NCI-H2029 (cell line): ENCODE measurements around the gene MVB12B.

ENCODE experiments used
- DNase-seq: peaks from one replicate; lab custom pipeline; 2025; lab: John Stamatoyannopoulos, UW

MVB12B gene

DNA sequence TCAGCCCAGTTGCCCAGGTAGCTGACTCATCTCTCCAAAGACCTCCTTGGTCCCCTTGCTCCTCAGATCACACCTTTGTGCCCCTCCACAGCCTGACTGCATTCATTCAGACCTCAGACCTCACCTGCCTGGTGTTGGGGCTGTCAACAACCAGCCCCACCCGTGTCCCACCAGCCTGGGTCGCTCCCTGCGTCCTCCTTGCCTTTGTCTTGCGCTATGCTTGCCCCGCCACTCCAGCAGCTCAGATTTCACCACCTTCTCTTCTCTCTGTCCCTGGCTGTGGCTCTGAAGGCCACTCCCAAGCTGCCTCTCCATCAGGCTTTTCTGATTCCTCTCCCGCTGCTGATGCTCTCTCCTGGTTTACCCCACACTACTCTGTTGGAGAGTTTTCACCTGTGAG is 103.5 kb downstream of the MVB12B start:
- no peak for DNase-seq

DNA sequence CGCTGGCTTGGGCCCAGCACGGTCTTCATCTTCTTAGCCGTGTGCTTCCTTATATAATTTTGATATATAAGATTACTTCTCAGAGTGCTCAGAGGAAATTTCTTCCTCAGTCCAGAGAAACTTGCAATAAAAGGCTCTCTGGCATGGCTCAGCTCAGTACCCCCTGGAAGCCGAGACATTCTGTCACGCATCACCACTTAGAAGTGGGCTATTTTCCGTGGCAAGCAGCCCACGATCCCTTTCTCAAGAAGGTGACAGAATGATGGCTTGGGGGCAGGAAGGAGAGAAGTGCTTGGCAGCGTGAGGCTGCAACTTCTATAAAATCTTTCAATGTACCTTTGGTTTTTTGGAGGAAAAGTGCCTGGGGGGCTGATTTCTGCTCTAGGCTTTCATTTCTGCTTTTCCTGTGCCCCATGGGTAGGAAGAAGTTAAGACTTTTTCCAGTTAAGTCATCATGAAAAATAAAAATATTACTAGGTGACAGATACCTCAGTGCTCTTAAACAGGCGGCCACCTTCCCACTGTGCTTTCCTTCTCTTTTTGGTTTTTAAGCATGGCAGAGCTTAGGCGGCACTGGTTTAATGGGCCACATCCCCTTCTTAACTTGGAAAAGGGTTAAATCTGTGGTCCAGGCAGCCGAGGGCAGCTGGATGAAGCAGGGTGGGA is 104.6 kb downstream of the MVB12B start:
- DNase-seq = no peak

DNA sequence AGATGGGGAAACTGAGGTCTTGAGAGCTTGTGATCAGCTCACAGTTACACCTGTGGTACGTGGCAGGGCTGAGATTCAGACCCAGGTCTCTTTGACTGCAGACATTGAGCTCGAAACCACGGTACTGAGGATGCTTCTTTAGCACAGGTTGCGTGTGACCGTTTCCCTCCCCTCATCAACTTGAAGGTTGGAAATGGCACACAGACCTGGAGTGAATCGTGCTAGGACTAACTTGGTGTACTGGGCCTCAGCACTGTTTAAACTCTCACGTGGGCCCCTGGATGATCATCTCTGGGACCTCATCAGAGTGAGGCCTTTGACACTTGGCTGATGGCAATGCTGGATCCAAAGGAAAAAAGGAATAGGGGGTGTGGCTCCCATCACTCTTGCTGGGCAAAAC is 106.0 kb downstream of the MVB12B start:
- DNase-seq = no peak

DNA sequence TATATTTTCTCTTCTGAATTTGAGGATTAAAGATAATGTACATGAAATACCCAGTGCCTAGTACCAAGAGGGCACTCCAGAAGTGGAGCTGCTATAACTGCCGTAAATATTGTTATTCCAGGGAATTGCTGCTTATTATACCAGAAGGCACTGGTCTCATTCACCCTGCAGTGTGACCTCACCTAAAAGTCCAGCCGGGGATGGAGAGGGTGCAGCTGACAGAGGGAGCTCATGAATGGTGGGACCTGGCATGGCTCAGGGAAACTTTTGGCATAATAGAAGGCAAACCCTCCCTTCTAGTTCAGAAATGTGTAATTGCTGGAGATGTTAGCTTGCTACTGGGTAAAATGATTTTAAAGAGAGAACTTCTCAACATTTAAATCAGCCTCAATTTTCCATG is 108.5 kb downstream of the MVB12B start:
- no peak for DNase-seq

DNA sequence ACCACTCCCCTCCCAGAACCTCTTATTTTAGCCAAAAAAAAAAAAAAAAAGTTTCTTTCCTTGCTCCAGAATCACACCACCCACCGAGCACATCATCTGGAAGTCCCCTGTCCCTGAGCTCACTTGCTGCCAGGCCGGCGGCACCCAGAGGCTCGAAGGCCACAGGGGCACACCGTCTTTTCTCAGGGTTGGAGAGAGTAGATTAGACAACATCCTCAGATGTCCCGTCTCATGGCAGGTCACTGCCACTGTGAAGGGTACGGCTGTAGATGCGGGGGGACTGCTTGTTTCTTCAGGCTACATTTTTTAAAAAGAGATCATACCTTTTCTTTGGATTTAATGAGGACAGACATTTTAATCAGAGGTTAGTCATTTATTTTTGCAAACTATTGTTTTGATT is 109.0 kb downstream of the MVB12B start:
- DNase-seq = no peak

DNA sequence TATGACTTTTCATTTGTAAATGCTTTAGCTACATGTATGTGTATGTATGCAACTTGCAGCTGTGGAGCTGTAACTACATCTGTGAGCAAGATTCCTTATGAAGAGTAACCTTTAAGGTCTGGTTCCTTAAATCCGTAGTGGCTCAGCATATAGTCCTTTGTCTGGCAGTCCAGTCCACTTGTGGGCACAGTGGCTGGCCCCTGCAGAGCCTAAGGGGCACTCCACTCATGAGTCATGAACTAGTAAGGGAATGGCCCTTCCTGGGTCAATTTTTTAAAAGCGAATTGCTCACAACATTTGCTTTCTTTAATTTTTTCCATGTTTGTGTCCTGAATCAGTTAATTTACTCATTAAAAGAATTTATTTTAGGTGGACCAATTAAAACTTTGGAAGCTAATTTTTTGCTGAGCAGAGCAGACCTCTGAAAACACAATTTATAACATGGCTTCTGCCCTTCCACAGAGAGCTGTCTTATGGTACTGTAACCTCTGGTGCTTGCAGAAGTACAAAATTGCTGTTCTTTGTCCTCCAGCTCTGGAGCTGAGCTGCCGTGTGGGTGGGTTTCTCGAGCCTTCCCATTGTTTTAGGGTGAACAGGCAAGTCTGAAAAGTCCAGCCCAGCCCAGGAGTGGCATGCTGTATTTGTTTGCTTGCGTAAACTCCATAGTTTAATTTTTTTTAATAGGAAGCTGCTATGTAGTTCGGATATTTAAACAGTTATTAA is 110.1 kb downstream of the MVB12B start:
- DNase-seq = no peak

DNA sequence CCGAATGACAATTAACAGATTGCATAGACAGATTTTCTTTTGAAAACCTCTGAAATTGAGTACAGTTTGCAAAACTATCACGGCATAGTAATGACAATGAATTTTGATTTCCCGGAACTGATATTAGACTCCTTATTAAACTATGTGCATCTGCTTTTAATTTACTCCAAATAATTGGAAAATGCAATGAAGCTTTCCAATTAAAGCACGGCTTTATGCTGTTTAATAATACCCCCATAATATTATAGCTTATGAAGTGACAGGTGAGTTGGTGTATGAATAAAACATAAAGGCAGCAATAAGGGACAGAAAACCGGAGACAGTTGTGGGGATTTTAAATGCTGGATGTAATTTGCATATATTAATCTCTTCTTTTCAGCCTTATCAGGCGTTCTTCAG is 110.6 kb downstream of the MVB12B start:
- DNase-seq = no peak

DNA sequence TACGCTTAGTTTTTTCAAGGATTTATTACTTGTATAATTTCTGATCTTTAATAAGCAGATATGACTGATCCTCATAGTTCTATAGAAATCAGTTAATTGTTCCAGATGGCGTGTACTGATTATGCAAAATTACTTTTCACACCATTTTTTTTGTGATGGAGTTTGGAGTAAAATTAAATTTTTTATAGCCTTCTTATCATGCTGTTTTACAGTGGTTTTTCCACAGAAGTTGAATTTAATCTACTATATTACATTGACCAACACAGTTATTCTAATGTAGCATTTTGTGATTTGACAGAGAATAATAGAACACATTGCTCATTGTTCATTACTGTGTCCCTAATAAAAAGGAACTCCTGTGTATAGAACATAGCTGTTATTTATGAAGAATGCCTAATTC is 111.1 kb downstream of the MVB12B start:
- DNase-seq = no peak

DNA sequence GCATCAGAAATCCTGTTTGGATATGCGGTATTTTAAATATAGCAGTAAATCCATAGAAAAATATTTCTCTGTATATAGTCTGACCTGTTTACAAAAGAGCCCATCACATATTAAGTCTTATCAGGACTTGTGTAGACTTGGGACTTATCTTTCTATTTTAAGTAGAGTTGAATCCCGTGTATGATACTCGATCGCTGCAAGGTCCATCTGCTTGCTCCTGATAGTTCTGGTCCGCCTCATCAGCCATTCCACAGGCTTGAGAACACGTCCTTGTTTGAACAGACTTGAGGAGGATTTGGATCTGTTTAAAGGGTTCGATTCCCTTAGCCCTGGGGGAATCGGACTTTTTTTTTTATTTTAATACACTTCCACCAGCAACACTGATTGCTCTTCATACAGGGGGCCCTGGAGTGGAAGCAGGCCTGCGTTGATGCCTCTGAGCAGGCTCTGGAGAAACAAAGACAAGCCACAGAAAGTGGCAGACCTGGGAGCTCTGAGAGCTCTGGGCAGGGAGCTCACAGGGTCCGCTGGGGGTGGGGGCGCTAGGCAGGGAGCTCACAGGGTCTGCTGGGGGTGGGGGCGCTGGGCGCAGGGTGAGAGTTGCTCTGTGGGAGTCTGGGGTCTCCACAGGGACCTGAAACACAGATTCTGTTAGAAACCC is 112.2 kb downstream of the MVB12B start:
- no peak for DNase-seq

DNA sequence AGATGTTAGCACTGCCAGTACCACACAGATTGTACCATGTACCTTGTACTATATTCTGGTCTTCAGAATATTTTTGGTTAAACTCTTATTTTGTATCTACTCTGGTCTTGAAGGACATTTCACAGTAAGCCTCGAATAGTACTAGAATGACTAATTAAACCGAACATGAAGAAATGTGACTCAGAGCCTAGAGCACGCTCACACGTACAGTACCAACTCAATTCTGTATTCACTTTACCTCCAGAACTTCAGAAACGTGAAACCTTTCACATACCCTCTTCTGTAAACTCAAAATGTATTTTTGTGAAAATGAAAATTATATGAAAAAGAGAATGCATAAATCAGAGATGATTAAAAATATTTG is 112.8 kb downstream of the MVB12B start:
- DNase-seq = no peak

DNA sequence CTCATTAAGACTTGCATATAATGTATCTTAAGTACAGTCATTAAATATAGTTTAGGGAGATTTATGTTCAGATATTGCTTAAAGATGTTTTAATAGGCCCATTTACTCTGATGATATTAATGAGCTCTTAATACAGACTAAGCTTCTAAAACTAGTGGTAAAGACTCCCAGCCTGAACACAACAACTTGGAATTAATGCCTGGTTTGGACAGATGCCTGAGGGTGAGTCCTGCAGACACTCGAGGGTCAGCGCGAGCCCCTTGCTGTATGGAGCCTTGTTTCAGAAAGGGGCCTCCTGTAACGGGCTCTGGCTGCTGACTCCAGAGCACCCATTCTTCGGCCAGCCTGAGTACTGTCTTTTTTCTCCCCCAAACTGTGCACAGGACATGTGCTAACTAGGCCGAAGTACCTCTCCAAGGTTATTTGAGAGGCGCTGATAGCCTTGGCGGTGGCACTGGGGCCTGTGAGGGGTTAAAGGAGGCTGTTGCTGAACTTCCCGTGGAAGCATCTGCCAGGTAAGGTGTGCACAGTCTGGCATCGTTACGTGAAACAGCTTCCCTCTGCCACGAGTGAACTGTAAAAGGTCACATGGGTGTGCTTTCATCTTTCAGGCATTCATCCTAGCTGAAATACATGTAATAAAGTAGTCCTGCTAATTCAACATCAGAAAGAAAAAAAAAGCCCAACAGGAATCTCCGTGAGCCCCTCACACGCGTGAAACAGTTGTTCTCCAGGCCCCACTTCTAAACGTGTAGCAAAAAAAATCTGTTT is 113.4 kb downstream of the MVB12B start:
- no peak for DNase-seq

DNA sequence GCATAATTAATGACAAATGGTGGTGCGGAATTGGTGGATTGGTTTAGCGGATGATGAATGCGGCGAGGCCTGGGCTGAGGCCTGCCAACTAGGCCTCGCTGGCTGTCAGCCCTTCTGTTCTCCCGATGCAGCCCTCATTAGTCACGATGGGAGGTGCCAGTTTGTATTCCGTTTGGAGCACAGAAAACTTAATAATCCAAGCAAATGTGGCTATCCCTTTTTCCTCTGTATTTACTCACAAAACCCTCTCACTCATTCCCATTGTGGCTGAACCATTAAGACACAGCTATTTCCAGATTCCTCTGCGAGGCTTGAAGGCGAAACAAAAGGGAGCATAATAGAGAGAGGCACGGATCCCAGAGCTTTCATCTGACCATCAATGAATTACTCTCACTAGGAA is 114.3 kb downstream of the MVB12B start:
- DNase-seq = no peak

DNA sequence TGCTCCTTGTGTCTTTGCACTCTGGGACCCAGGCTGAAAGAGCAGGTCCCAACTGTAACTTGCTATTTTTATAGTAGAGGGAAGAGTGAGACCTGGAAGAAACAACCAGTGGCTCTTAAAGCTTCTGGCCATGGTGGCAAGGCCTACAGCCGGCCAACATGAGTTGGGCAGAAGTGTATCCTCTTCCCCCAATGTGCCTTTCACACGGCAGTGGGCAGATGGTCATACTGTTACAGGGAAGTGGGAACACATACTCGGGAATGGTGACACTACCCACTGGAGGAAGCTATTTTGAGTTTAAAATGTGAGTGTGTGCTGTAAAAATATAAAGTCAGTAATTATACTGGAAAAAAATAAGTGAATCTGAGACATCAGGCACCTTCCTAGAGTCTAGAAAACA is 116.0 kb downstream of the MVB12B start:
- no peak for DNase-seq

DNA sequence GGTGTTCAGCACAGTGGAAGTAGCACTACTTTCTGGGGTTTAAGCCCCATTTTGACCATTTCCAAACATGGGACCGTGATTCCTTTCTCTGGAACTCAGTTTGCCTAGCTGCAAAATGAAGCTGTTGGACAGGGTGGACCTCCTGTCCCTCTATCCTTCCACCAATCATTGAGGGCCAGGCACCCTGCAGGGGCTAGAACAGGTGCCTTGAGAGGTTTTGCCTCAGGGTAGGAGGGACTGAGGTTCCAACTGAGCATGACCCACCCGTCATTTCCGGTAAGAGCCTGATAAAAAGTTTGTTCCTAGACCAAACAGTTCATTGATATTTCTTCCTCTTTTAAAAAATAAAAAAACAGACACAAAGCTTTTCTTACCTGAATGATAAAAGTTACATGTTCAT is 116.5 kb downstream of the MVB12B start:
- no peak for DNase-seq

DNA sequence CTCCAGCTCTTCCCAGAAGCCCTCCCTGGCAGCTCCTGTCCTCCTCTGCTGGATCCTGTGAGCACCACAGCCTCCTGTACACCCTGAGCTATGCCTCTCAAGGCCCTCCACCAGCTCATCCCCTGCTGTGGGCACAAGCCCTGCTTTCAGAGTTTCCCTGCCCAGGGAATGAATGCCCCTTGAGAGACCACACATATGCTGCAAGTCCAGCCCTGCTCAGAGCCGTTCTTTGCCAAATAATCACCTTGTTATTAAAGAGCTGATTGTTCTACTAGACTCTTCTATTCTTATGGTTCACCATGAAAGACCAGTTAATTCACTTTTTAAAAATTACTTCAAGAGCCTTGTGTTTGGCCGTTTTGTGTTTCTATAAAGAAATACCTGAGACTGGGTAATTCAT is 121.5 kb downstream of the MVB12B start:
- no peak for DNase-seq

DNA sequence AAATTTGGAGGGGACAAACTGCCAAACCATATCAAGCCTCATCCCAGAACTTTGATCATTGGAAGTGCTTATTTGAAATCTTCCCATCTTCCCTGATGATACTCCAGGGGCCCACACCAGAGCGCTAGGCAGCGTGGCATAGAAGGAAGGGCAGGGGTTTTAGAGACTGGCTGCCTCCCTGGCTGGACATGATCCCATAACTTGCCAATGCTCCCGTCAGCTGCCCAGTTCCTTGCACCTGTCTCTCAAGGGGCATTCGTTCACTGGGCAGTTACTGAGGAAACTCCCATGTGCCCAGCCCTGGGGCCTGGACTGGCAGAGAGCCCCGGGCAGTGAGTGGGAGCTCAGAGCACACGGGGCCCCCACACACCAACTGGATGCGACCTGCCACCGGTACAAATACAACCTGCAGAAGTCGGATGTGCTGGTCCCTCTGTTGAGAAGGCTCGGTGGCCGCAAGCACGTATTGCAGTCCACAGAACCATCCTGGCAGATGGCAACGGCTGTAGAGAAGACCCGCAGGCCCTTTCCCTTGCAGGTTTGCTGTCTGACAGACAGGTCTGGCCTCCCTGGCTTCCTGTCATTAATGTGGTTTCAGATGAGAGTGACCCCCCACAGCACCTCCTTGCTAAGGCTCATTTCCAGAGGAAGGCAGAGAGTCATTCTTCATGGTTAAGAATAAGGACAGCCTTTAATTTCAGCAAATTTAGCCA is 122.4 kb downstream of the MVB12B start:
- DNase-seq = no peak

DNA sequence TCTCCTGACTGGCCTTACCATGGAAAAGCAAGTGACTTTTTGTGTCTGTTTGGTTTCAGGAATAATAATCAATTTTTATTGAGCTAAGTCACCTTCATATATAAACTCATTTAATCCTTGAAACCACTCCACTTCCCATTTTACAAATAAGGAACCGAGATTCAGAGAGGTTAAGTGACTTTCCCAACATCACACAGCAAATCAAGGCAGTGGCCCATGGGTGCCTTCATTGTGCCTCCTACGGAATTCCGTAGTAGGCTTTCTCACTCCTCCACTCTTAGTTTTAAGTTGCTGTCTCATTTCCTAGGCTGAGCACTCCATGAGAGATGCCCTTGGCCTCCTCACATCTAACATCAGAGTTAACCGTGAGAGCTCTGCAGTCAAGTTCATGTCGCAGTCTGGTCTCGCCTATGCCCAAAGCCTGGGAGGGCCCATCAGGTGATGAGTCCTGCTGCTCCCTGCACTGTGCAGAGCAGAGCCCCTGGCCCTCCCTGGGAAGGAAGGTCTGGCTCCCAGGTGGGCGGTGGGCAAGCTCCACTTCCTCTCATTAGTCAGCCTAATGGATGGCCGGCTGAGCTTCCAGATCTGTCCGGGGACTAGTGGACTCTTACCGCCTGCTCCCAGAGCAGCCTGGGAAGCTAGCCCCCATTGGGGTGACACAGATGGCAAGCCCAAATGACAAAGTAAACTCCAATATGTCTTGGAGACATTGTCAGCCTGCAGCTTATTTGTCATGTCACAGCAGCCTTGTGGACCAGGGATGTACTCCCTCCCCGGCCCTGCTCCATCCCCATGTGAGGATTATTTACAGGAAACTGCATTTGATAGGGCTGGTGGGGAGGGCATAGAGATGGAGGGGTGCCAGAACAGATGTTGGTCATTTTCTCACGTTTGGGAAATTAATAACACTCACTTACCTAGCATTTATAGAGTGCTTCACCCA is 123.4 kb downstream of the MVB12B start:
- no peak for DNase-seq

DNA sequence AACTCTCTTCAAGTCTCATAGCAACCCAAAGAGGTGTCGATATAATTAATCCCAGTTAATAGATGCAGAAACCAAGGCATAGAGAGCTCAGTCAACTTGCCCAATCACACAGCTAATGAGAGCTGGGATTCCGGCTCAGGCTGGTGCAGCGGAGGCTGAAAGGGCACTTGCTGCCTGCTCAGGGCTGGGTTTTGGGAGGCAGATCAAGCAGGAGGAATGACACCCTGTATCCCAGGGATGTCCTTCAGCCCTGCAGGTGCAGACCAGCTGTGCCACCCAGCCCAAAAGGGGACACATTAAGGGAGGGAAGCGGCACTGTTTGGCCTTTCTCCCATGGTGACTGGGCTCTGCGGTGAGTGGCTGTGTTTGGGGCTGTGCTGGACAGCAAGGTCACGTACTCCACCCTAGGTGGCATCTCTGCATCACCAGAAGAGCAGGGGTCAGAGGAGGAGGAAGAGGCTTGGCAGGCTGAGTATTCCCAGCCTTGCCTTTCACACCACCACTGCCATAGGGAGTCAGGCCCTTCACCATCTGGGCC is 124.1 kb downstream of the MVB12B start:
- DNase-seq = peak; percentile 32

DNA sequence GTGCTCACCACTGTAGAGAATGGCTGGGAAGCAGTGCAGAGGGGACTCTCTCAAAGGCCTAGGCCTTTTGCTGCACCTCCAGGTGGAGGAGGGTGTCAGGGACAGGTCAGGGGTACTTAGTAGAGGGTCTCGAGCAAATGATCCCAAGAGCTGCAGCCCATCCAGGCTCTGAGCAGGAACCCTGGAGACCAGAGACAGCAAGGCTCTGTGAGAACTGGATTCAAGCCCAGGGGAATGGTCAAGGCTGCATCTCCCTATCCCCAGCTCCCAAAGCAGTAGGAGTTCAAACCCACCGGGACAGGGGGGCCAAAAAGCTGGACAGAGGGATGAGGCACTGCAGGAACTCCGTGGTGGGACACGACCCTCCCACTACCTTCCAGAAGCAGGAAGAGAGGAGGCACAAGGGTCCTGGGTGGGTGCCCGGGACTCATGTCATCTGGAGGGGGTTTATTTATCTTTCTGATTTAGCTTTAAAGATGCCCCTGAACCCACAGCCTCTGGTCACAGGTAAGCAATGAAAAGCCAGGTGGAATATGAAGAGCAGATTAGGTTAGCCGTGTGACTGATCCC is 124.8 kb downstream of the MVB12B start:
- no peak for DNase-seq

DNA sequence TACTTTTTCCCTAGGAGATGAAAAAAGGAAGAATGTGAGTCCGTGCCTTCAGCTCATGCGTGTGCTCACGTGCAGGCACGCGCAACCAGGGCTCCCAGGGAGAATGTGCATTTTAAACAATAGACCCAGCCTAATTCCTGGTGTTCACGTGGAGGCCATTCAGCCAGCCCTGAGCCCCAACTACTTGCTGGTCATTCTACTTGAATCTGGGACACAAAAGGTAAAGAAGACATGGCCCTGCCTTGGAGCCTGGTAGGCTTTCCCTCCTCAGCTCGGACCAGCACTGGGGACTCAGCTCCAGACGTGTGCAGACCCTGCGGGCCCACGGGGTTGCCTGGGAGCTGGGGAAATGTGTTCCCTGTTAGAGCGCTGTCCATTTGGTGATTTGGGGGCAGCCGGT is 125.5 kb downstream of the MVB12B start:
- DNase-seq = no peak
